ENCODE results near the gene RFC1. TPM values are rescaled to one million over a fixed set of nuclear protein-coding genes. Genes with fewer than 3 reads are reported as not detected.

The RFC1 gene
- total and polyA plus RNA-seq, 2 donors (not counting 1 experiment from before 2014, with no cell fraction given) = 31.3 to 44.4 TPM

DNA sequence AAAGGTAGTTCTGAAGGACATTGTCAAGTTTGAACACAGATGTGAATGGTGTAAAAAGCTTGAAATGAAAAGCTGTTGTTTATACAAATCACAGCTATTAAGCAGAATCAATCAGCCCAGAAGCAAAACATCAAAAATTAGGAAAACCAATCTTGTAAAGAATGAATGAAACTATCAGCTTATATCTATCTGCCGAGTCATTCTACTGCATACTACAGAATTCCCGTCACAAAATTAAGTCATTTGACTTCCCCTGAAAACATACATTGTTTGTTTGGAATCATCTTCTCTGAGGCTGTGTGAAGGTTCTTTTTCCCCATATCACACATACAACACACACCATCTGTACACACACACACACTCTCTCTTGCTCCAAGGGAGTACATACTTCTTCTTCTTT, 80.3 kb downstream of the RFC1 start:
- H3K36me3 ChIP-seq (ENCODE audit: control insufficient read depth, insufficient read depth, low read length) = peaks cover 4% of the 10 kb centered on the region
- no peak overlapping the region for H3K4me2 ChIP-seq (ENCODE audit: extremely low read depth, insufficient read depth, low read length)
- no peak for DNase-seq (ENCODE audit: low read depth in 2 of 2)
- H3K9me3 ChIP-seq (ENCODE audit: control insufficient read depth, insufficient read depth, low read depth, low read length) = no peaks in the 10 kb centered on the region
- no peak for TF ChIP-seq EZH2 (IDR thresholded peaks at IDR 0.05; ENCODE audit: low read length, missing control alignments)
- TF ChIP-seq, protein P1, sequence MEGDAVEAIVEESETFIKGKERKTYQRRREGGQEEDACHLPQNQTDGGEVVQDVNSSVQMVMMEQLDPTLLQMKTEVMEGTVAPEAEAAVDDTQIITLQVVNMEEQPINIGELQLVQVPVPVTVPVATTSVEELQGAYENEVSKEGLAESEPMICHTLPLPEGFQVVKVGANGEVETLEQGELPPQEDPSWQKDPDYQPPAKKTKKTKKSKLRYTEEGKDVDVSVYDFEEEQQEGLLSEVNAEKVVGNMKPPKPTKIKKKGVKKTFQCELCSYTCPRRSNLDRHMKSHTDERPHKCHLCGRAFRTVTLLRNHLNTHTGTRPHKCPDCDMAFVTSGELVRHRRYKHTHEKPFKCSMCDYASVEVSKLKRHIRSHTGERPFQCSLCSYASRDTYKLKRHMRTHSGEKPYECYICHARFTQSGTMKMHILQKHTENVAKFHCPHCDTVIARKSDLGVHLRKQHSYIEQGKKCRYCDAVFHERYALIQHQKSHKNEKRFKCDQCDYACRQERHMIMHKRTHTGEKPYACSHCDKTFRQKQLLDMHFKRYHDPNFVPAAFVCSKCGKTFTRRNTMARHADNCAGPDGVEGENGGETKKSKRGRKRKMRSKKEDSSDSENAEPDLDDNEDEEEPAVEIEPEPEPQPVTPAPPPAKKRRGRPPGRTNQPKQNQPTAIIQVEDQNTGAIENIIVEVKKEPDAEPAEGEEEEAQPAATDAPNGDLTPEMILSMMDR (conservative IDR thresholded peaks at IDR 0.05 in 1 of 2, IDR thresholded peaks at IDR 0.05 in 1 of 2; ENCODE audit: low read depth in 1 of 2, low read length in 2 of 2) = no peak
- H3K4me3 ChIP-seq (replicated peaks in 1 of 4; ENCODE audit: control extremely low read depth in 1 of 4, insufficient read depth in 1 of 4, low read depth in 3 of 4, low read length in 4 of 4) = no peak overlapping the region
- H3K27me3 ChIP-seq (ENCODE audit: control insufficient read depth, insufficient read depth, low read length) = no peaks in the 10 kb centered on the region
- no peaks in the 10 kb centered on the region for H3K79me2 ChIP-seq (ENCODE audit: control insufficient read depth, insufficient read depth, low read length)
- no peak overlapping the region for H2AFZ ChIP-seq (ENCODE audit: low read length)
- no peaks in the 10 kb centered on the region for H3K4me1 ChIP-seq (ENCODE audit: control insufficient read depth, extremely low read depth, insufficient read depth, low read length)
- H4K20me1 ChIP-seq (ENCODE audit: control insufficient read depth, extremely low read depth, insufficient read depth, low read length) = no peaks in the 10 kb centered on the region
- no peak overlapping the region for H3K27ac ChIP-seq (ENCODE audit: insufficient read depth, low read length)
- H3K9ac ChIP-seq (ENCODE audit: insufficient read depth, low read length) = no peak overlapping the region

DNA sequence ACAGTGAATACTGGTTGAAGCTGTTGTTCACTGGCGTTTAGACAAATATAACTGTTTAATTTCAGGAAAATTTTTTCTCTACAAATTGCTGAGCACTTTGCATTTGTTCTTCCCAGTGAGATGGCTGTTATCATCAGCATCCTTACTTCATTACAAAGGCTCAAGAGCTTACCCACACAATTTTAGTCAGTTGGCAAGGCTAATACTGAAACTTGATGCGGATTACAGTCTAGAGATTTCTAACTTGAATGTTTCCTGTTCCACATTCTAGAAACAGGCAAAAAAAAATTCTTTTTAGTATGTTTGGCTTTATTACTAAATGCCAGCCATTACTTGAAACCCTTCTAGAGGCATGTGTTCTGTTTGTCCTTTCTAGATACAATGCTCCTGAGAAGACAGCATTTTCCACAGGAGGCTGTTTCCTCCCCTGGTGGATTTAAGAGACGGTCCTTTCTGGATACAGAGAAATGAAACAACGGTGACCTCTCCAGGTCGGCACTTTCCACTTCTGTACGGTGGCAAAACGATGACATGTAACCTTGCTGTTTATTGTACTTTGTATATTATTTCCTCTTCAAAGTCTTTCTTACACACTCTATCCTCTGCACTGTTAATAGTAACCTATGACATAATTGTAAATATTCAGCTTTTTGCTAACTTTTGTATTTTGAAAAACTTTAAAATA, 80.9 kb downstream of the RFC1 start:
- Histone ChIP-seq H4K20me1 (ENCODE audit: control insufficient read depth, extremely low read depth, insufficient read depth, low read length) (no peaks in the 10 kb centered on the region), H3K27me3 (ENCODE audit: control insufficient read depth, insufficient read depth, low read length) (no peaks in the 10 kb centered on the region), H2AFZ (ENCODE audit: low read length) (no peak overlapping the region), H3K9me3 (ENCODE audit: control insufficient read depth, insufficient read depth, low read depth, low read length) (no peaks in the 10 kb centered on the region), H3K4me1 (ENCODE audit: control insufficient read depth, extremely low read depth, insufficient read depth, low read length) (no peaks in the 10 kb centered on the region), H3K4me3 (replicated peaks in 1 of 4; ENCODE audit: control extremely low read depth in 1 of 4, insufficient read depth in 1 of 4, low read depth in 3 of 4, low read length in 4 of 4) (no peak overlapping the region), H3K9ac (ENCODE audit: insufficient read depth, low read length) (no peak overlapping the region), H3K27ac (ENCODE audit: insufficient read depth, low read length) (no peak overlapping the region), H3K36me3 (ENCODE audit: control insufficient read depth, insufficient read depth, low read length) (peaks cover 4% of the 10 kb centered on the region), H3K79me2 (ENCODE audit: control insufficient read depth, insufficient read depth, low read length) (no peaks in the 10 kb centered on the region), H3K4me2 (ENCODE audit: extremely low read depth, insufficient read depth, low read length) (no peak overlapping the region)
- TF ChIP-seq, protein P1 (conservative IDR thresholded peaks at IDR 0.05 in 1 of 2, IDR thresholded peaks at IDR 0.05 in 1 of 2; ENCODE audit: low read depth in 1 of 2, low read length in 2 of 2) = no peak
- no peak for TF ChIP-seq EZH2 (IDR thresholded peaks at IDR 0.05; ENCODE audit: low read length, missing control alignments)
- no peak for DNase-seq (ENCODE audit: low read depth in 2 of 2)

DNA sequence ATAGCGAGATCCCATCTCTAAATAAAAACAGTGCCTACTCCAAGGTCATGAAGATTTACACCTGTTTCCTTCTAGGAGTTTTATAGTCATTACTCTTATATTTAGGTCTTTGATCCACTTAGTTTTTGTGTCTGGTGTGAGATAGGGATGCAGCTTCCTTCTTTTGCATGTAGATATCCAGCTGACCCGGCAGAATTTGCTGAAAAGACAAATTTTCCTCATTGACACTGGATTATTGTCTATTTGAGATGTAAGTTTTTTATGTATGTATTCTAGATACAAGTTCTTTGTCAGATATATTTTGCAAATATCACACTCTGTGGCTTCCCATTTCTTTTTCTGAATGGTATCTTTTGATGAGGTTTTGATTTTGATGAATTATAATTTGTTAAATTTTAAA, 85.4 kb downstream of the RFC1 start:
- H2AFZ ChIP-seq (ENCODE audit: low read length) = no peak overlapping the region
- no peaks in the 10 kb centered on the region for H3K27me3 ChIP-seq (ENCODE audit: control insufficient read depth, insufficient read depth, low read length)
- H3K9me3 ChIP-seq (ENCODE audit: control insufficient read depth, insufficient read depth, low read depth, low read length) = no peaks in the 10 kb centered on the region
- no peak for DNase-seq (ENCODE audit: low read depth in 2 of 2)
- H3K4me2 ChIP-seq (ENCODE audit: extremely low read depth, insufficient read depth, low read length) = no peak overlapping the region
- no peaks in the 10 kb centered on the region for H4K20me1 ChIP-seq (ENCODE audit: control insufficient read depth, extremely low read depth, insufficient read depth, low read length)
- no peak overlapping the region for H3K9ac ChIP-seq (ENCODE audit: insufficient read depth, low read length)
- no peaks in the 10 kb centered on the region for H3K36me3 ChIP-seq (ENCODE audit: control insufficient read depth, insufficient read depth, low read length)
- no peaks in the 10 kb centered on the region for H3K79me2 ChIP-seq (ENCODE audit: control insufficient read depth, insufficient read depth, low read length)
- no peak for TF ChIP-seq EZH2 (IDR thresholded peaks at IDR 0.05; ENCODE audit: low read length, missing control alignments)
- TF ChIP-seq, protein P1 (conservative IDR thresholded peaks at IDR 0.05 in 1 of 2, IDR thresholded peaks at IDR 0.05 in 1 of 2; ENCODE audit: low read depth in 1 of 2, low read length in 2 of 2) = no peak
- H3K4me3 ChIP-seq (replicated peaks in 1 of 4; ENCODE audit: control extremely low read depth in 1 of 4, insufficient read depth in 1 of 4, low read depth in 3 of 4, low read length in 4 of 4) = no peak overlapping the region
- no peaks in the 10 kb centered on the region for H3K4me1 ChIP-seq (ENCODE audit: control insufficient read depth, extremely low read depth, insufficient read depth, low read length)
- H3K27ac ChIP-seq (ENCODE audit: insufficient read depth, low read length) = no peak overlapping the region

All from fibroblast of lung (primary cell).